Measurements from ENCODE around the gene SMARCAL1. TPM values are rescaled to one million over a fixed set of nuclear protein-coding genes. Genes with fewer than 3 reads are reported as not detected.

The SMARCAL1 gene
- total RNA-seq, 2 experiments from 2014 or later = 6.3 TPM

DNA sequence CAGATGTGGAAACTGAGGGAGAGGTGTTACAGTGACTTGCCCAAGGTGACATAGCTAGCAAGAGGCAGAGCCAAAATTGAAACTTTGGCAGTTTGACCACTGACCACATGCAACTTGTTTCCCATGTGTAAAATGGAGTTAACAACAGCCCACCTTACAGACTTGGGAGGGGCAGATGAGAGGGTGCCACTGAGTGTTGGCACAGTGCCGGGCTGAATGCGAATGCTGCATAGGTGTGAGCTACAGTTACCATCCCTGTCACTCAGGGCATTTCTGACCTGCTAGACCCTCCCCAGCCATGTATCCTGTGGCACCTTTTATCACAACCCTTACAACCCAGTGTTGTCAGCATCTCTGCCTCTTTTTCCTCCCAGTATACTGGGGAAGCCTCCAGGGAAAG is 10.8 kb downstream of the SMARCAL1 start:
- Mint-ChIP-seq H3K4me1 (ENCODE audit: low read depth) (peaks cover 11% of the 10 kb centered on the region), H3K4me3 (no peak overlapping the region), H3K36me3 (ENCODE audit: low read depth) (peaks cover 100% of the 10 kb centered on the region), H3K27me3 (no peaks in the 10 kb centered on the region), H3K9me3 (no peaks in the 10 kb centered on the region), H3K27ac (no peak overlapping the region)
- ATAC-seq (ENCODE audit: poor library complexity) (no peak), DNase-seq (no peak)
- CTCF ChIA-PET = interaction anchor here (0.5 kb wide), 1 partner anchor 56 kb away, joined by 3 read pairs; no protein-coding TSS in a partner anchor
- H3K4me1 ChIP-seq (ENCODE audit: insufficient read depth, low read length) = no peaks in the 10 kb centered on the region
- intact Hi-C loops (cut with DNase I, micrococcal nuclease) = no loop called here
- peaks cover 0 to 8% of the 10 kb centered on the region in 2 experiments for H3K9me3 ChIP-seq (ENCODE audit: control insufficient read depth in 1 of 2, insufficient read depth in 1 of 2, low read length in 2 of 2)
- POLR2A ChIA-PET = no interaction called here
- TF ChIP-seq CTCF (IDR thresholded peaks at IDR 0.05) = no peak
- peaks cover 72% of the 10 kb centered on the region for H3K36me3 ChIP-seq (ENCODE audit: insufficient read depth, low read length)
- H3K4me3 ChIP-seq (ENCODE audit: low read length) = no peak overlapping the region
- H3K27ac ChIP-seq (ENCODE audit: low read depth in 1 of 2, low read length in 2 of 2) = no peak overlapping the region
- H3K27me3 ChIP-seq (ENCODE audit: control insufficient read depth in 1 of 2, insufficient read depth in 2 of 2, low read length in 2 of 2) = no peaks in the 10 kb centered on the region

- no peaks in the 10 kb centered on the region for H3K4me1 ChIP-seq (ENCODE audit: insufficient read depth, low read length)
- H3K27me3 ChIP-seq (ENCODE audit: control insufficient read depth in 1 of 2, insufficient read depth in 2 of 2, low read length in 2 of 2) = no peaks in the 10 kb centered on the region
- Mint-ChIP-seq H3K36me3 (ENCODE audit: low read depth) (peaks cover 100% of the 10 kb centered on the region), H3K4me3 (no peak overlapping the region), H3K27ac (no peak overlapping the region), H3K4me1 (ENCODE audit: low read depth) (peaks cover 2% of the 10 kb centered on the region), H3K9me3 (no peaks in the 10 kb centered on the region), H3K27me3 (no peaks in the 10 kb centered on the region)
- TF ChIP-seq CTCF (IDR thresholded peaks at IDR 0.05) = no peak
- DNase-seq = no peak
- ChIA-PET POLR2A (no interaction called here), CTCF (interaction anchor here (0.6 kb wide), 1 partner anchor 72 kb away, joined by 3 read pairs; no protein-coding TSS in a partner anchor)
- intact Hi-C loops (cut with DNase I, micrococcal nuclease) = no loop called here
- no peak for ATAC-seq (ENCODE audit: poor library complexity)
- peaks cover 83% of the 10 kb centered on the region for H3K36me3 ChIP-seq (ENCODE audit: insufficient read depth, low read length)
- no peak overlapping the region for H3K4me3 ChIP-seq (ENCODE audit: low read length)
- H3K9me3 ChIP-seq (ENCODE audit: control insufficient read depth in 1 of 2, insufficient read depth in 1 of 2, low read length in 2 of 2) = peaks cover 0 to 8% of the 10 kb centered on the region in 2 experiments
- H3K27ac ChIP-seq (ENCODE audit: low read depth in 1 of 2, low read length in 2 of 2) = no peak overlapping the region
Observed at GRCh38 chr2:216424274-216424673, 12.0 kb downstream of the SMARCAL1 start.

DNA sequence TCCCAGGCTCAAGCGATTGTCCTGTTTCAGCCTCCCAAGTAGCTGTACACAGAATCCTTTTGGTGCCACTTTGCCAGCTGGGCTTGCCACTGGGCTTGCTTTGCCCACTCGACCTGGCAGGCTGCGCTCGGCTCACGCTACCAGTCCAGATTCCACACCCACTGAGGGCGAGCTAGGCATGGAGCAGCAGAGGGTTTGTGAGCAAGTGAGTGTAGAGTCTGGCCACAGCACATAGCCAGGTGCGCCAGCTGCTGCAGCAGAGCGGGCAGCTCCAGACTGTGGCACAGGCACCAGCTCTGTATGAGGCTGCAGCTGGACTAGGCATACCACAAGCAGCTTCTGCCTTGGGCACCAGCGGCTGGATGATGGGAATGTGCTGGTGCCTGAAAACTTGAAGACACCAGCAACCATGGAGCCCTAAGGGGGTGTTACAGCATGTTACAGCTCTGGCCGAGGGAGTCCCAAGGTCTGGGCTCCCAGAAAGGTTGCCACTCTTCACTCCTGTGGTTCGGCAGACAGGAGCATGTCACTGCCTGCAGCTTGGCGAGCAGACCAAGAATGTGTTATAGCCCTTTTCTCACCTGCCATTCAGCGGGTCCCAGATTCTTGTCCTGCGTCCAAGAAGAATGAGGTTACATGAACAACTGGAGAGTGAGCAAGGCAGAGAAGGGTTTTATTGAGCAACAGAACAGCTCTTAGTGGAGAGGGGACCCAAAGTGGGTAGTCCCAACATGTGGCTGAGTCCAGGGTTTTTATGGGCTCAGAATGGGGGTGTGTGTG is 12.9 kb downstream of the SMARCAL1 start:
- ATAC-seq (ENCODE audit: poor library complexity) (no peak), DNase-seq (no peak)
- Histone ChIP-seq H3K27me3 (ENCODE audit: control insufficient read depth in 1 of 2, insufficient read depth in 2 of 2, low read length in 2 of 2) (no peaks in the 10 kb centered on the region), H3K36me3 (ENCODE audit: insufficient read depth, low read length) (peaks cover 84% of the 10 kb centered on the region), H3K27ac (ENCODE audit: low read depth in 1 of 2, low read length in 2 of 2) (no peak overlapping the region), H3K4me1 (ENCODE audit: insufficient read depth, low read length) (no peaks in the 10 kb centered on the region), H3K9me3 (ENCODE audit: control insufficient read depth in 1 of 2, insufficient read depth in 1 of 2, low read length in 2 of 2) (peaks cover 0 to 8% of the 10 kb centered on the region in 2 experiments), H3K4me3 (ENCODE audit: low read length) (no peak overlapping the region)
- Mint-ChIP-seq H3K36me3 (ENCODE audit: low read depth) (peaks cover 100% of the 10 kb centered on the region), H3K27me3 (no peaks in the 10 kb centered on the region), H3K9me3 (no peaks in the 10 kb centered on the region), H3K4me1 (ENCODE audit: low read depth) (no peaks in the 10 kb centered on the region), H3K27ac (no peak overlapping the region), H3K4me3 (no peak overlapping the region)
- ChIA-PET CTCF (no interaction called here), POLR2A (interaction anchor here (0.8 kb wide), 1 partner anchor 24 kb away, joined by 8 read pairs; no protein-coding TSS in a partner anchor)
- intact Hi-C loops (cut with DNase I, micrococcal nuclease) = no loop called here
- TF ChIP-seq CTCF (IDR thresholded peaks at IDR 0.05) = no peak
